Measurements from ENCODE around the gene RPS19BP1.

DNA sequence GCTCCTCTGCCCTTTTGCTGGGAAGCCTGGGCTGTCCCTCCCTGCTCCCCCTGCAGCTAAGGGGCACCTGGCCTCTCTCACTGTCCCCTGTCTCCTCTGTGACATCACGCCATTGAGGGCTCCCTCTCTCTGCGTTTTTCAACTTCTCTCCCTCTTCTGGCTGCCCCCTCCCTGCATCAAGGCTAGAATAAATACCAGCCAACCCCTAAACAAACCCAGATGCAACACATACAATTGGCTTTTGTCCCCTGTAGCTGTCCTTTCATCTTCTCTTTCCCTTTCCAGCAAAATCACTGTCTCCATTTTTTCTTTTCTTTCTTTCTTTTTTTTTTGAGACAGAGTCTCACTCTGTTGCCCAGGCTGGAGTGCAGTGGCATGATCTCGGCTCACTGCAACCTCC, 33.7 kb downstream of the RPS19BP1 start:
- no peak for TF ChIP-seq RXRA (IDR thresholded peaks at IDR 0.05; ENCODE audit: borderline replicate concordance, low read depth)
- TF ChIP-seq POLR2AphosphoS5 (IDR thresholded peaks at IDR 0.05; ENCODE audit: low read depth, low read length) = no peak
- TF ChIP-seq, protein P1, sequence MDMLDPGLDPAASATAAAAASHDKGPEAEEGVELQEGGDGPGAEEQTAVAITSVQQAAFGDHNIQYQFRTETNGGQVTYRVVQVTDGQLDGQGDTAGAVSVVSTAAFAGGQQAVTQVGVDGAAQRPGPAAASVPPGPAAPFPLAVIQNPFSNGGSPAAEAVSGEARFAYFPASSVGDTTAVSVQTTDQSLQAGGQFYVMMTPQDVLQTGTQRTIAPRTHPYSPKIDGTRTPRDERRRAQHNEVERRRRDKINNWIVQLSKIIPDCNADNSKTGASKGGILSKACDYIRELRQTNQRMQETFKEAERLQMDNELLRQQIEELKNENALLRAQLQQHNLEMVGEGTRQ (IDR thresholded peaks at IDR 0.05; ENCODE audit: borderline replicate concordance, low read depth, low read length) = no peak
- TF ChIP-seq SMC3 (IDR thresholded peaks at IDR 0.05; ENCODE audit: low read depth, low read length) = no peak
- no peak for TF ChIP-seq YY1 (IDR thresholded peaks at IDR 0.05; ENCODE audit: low read depth)
- TF ChIP-seq FOXM1 (IDR thresholded peaks at IDR 0.05; ENCODE audit: low read depth) = no peak
- TF ChIP-seq, protein P2, sequence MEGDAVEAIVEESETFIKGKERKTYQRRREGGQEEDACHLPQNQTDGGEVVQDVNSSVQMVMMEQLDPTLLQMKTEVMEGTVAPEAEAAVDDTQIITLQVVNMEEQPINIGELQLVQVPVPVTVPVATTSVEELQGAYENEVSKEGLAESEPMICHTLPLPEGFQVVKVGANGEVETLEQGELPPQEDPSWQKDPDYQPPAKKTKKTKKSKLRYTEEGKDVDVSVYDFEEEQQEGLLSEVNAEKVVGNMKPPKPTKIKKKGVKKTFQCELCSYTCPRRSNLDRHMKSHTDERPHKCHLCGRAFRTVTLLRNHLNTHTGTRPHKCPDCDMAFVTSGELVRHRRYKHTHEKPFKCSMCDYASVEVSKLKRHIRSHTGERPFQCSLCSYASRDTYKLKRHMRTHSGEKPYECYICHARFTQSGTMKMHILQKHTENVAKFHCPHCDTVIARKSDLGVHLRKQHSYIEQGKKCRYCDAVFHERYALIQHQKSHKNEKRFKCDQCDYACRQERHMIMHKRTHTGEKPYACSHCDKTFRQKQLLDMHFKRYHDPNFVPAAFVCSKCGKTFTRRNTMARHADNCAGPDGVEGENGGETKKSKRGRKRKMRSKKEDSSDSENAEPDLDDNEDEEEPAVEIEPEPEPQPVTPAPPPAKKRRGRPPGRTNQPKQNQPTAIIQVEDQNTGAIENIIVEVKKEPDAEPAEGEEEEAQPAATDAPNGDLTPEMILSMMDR (IDR thresholded peaks at IDR 0.05) = no peak
- TF ChIP-seq MXI1 (IDR thresholded peaks at IDR 0.05; ENCODE audit: low read depth, low read length) = no peak

All from SK-N-SH (cell line).